ENCODE data around the gene CD300LF. TPM values are rescaled to one million over a fixed set of nuclear protein-coding genes. Genes with fewer than 3 reads are reported as not detected.

CD300LF gene
- total and polyA plus RNA-seq, 2 experiments from 2014 or later, result not detected

- Mint-ChIP-seq H3K27ac (no peak overlapping the region), H3K9me3 (no peaks in the 10 kb centered on the region), H3K4me3 (no peak overlapping the region), H3K27me3 (ENCODE audit: insufficient read depth, low read depth, poor library complexity) (peaks cover 5% of the 10 kb centered on the region), H3K36me3 (ENCODE audit: low read depth) (no peaks in the 10 kb centered on the region), H3K4me1 (no peaks in the 10 kb centered on the region; the same call in 2 of the 3 replicates)
- DNase-seq (ENCODE audit: low spot score) (no peak), ATAC-seq (no peak)
- Histone ChIP-seq H3K27ac (ENCODE audit: low read depth) (no peak overlapping the region), H3K4me2 (no peak overlapping the region), H3K4me1 (ENCODE audit: insufficient read depth) (no peaks in the 10 kb centered on the region), H3F3A (replicated peaks; ENCODE audit: low read depth) (no peaks in the 10 kb centered on the region), H3K4me3 (no peak overlapping the region), H3K9me2 (ENCODE audit: insufficient read depth) (no peaks in the 10 kb centered on the region), H3K36me3 (ENCODE audit: insufficient read depth) (no peaks in the 10 kb centered on the region), H3K27me3 (ENCODE audit: insufficient read depth) (0 out of 2 replicates have a peak, but pooled peaks cover 5% of the 10 kb centered on the region), H4K20me1 (replicated peaks; ENCODE audit: insufficient read depth) (no peaks in the 10 kb centered on the region), H3K79me2 (replicated peaks; ENCODE audit: insufficient read depth) (no peaks in the 10 kb centered on the region), H2AFZ (no peak overlapping the region)
- TF ChIP-seq JUNB (IDR thresholded peaks at IDR 0.05; ENCODE audit: unreplicated experiment) (no peak), ZNF114 (CRISPR knock-in tag; IDR thresholded peaks at IDR 0.05) (no peak), REST (IDR thresholded peaks at IDR 0.05; ENCODE audit: unreplicated experiment) (no peak), ZNF462 (CRISPR knock-in tag; IDR thresholded peaks at IDR 0.05) (no peak), ETS1 (IDR thresholded peaks at IDR 0.05) (no peak), NANOG (IDR thresholded peaks at IDR 0.05; ENCODE audit: borderline replicate concordance) (no peak), STAT1 (IDR thresholded peaks at IDR 0.05; ENCODE audit: unreplicated experiment) (no peak), EZH2 (IDR thresholded peaks at IDR 0.05; ENCODE audit: low read depth, unreplicated experiment) (no peak), CREB1 (CRISPR knock-in tag; IDR thresholded peaks at IDR 0.05; ENCODE audit: low read depth) (no peak), POLR2AphosphoS5 (IDR thresholded peaks at IDR 0.05; ENCODE audit: low read depth) (no peak), CTCF (conservative IDR thresholded peaks at IDR 0.05; ENCODE audit: low read depth in 2 of 2) (no peak), EZH2phosphoT487 (IDR thresholded peaks at IDR 0.05; ENCODE audit: unreplicated experiment) (no peak)
Observed at GRCh38 chr17:74649909-74650308, 62.8 kb downstream of the CD300LF start.

Measured in GM23338 (cell line).